ENCODE data around the gene SCFD2. TPM values are rescaled to one million over a fixed set of nuclear protein-coding genes. Genes with fewer than 3 reads are reported as not detected.

SCFD2 gene
- total RNA-seq, 1 experiment from 2014 or later = 36.6 TPM

Other genes with a start within 250 kb of the SCFD2 start
- 76.1 and 102 TPM in 2 replicates for gene FIP1L1, start 11.6 kb upstream of the SCFD2 start, total RNA-seq (2014; rRNA removed)
- 2.8 and 3.0 TPM in 2 replicates for gene LNX1, start 225.4 kb upstream of the SCFD2 start, total RNA-seq (2014; rRNA removed)

All from PC-3 (cell line).